AG04450 (cell line): ENCODE measurements around the gene VSTM4. TPM values are rescaled to one million over a fixed set of nuclear protein-coding genes. Genes with fewer than 3 reads are reported as not detected.

Experiments
- CTCF ChIA-PET: fragments of 300-600, 350-600 bp; formaldehyde crosslinking; extraction: SDS; loops from one replicate; lab custom pipeline; 2022; ENCODE audit warnings: antibody characterized with exemption, inconsistent platforms; lab: Charles Lee
- POLR2A ChIA-PET: fragments of 350-600 bp; formaldehyde crosslinking; extraction: SDS; loops from one replicate; lab custom pipeline; 2021; ENCODE audit warnings: antibody characterized with exemption, inconsistent platforms; lab: Yijun Ruan, JAX
- DNase-seq: peaks from one replicate; pipeline ENCODE4 v3.0.0-alpha.2; 2011; ENCODE audit warnings: low read depth, low spot score
- H3K27ac ChIP-seq: one replicate; pipeline ENCODE4 v1.5.1; 2012; ENCODE audit warnings: low read depth, low read length, control low read depth
- H3K27me3 ChIP-seq: one replicate; pipeline ENCODE4 v1.6.0; 2012; ENCODE audit warnings: low read length; ENCODE audit not compliant: control insufficient read depth, insufficient read depth
- H3K4me3 ChIP-seq: 2 replicates; pipeline ENCODE4 v1.5.1; 2011; ENCODE audit warnings: mild to moderate bottlenecking, low read depth, low read length, control low read depth
- H3K9me3 ChIP-seq: 2 replicates; pipeline ENCODE4 v1.5.1; 2012; ENCODE audit warnings: low read length; ENCODE audit not compliant: control insufficient read depth, insufficient read depth
- CTCF ChIP-seq: IDR thresholded peaks from 2 replicates; pipeline ENCODE4 v1.5.1; 2011; ENCODE audit warnings: low read depth, low read length, control low read depth, inconsistent platforms
- polyA plus RNA-seq: library from polyadenylated mRNA; depleted of rRNA; stranded (reverse); fragments of >200 nt; gene quantifications from 2 replicates; pipeline ENCODE4 v1.2.3, GENCODE V29; 2011

VSTM4 gene
- polyA plus RNA-seq, 1 experiment = 3.6 TPM

DNA sequence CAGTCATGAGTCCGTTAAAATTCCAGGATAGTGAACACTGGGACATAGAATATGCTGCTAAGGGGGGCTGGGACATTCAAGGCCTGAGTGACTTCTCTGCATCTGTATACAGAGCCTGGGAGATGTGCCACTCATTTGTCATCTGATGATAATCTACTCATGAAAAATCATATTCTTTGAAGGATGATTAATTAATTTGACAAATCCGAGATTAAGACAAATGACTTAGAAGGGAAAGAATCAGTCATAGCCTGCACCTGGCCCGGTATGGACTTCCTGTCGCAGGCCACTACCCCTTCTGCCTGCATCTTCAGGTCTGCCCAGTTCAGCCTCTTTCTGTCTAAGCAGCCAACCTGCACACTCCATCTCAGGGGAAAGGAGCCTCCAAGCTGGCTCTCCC is 37.3 kb upstream of the VSTM4 start:
- Histone ChIP-seq H3K4me3 (no peak overlapping the region), H3K9me3 (peaks cover 6% of the 10 kb centered on the region), H3K27ac (no peak overlapping the region), H3K27me3 (no peaks in the 10 kb centered on the region)
- POLR2A ChIA-PET = no interaction called here
- DNase-seq = no peak
- CTCF ChIA-PET = interaction anchor here (0.7 to 1.2 kb wide), 2 partner anchors 12 kb away, joined by 6 read pairs; no protein-coding TSS in a partner anchor
- TF ChIP-seq CTCF = no peak

GRCh38 chr10:49152037-49152436 is 36.7 kb upstream of the VSTM4 start:
- Histone ChIP-seq H3K27ac (no peak overlapping the region), H3K9me3 (peaks cover 9% of the 10 kb centered on the region), H3K4me3 (no peak overlapping the region), H3K27me3 (no peaks in the 10 kb centered on the region)
- POLR2A ChIA-PET = no interaction called here
- TF ChIP-seq CTCF = no peak
- no peak for DNase-seq
- CTCF ChIA-PET = interaction anchor here (0.7 to 1.2 kb wide), 2 partner anchors 12 kb away, joined by 6 read pairs; no protein-coding TSS in a partner anchor

GRCh38 chr10:49151481-49151880 is 36.2 kb upstream of the VSTM4 start:
- H3K9me3 ChIP-seq = peaks cover 9% of the 10 kb centered on the region
- CTCF ChIA-PET = interaction anchor here (0.7 to 1.2 kb wide), 2 partner anchors 13 to 672 kb away, joined by 3 to 6 read pairs; no protein-coding TSS in a partner anchor
- no peak overlapping the region for H3K4me3 ChIP-seq
- H3K27ac ChIP-seq = no peak overlapping the region
- POLR2A ChIA-PET = no interaction called here
- no peak for DNase-seq
- no peak for TF ChIP-seq CTCF
- H3K27me3 ChIP-seq = no peaks in the 10 kb centered on the region

DNA sequence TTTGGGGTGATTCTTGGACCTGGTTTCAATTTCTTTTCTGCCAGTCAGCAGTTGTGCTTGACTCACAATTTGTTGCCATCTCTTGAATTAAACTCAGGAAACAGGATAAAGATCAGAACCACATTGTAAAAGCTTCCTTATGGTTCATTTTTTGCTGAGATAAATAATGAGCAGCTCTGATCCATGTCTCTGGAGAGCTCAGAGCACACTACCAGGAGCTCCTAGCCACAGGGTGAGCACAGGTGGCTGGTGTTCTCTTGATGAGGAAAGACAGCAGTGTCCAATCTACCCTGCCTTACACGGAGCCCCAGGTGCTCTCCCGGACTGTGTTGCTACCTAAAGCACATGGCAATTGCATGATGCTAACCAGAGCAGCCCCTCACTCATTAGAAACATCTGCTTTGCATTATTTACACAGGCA is 35.7 kb upstream of the VSTM4 start:
- Histone ChIP-seq H3K27ac (no peak overlapping the region), H3K4me3 (no peak overlapping the region), H3K9me3 (peaks cover 9% of the 10 kb centered on the region), H3K27me3 (no peaks in the 10 kb centered on the region)
- no peak for DNase-seq
- ChIA-PET CTCF (interaction anchor here (0.7 kb wide), 1 partner anchor 671 kb away, joined by 3 read pairs; no protein-coding TSS in a partner anchor), POLR2A (no interaction called here)
- TF ChIP-seq CTCF = no peak

- Histone ChIP-seq H3K27me3 (no peaks in the 10 kb centered on the region), H3K27ac (no peak overlapping the region), H3K4me3 (no peak overlapping the region), H3K9me3 (peaks cover 9% of the 10 kb centered on the region)
- no peak for TF ChIP-seq CTCF
- POLR2A ChIA-PET = no interaction called here
- no peak for DNase-seq
- CTCF ChIA-PET = no interaction called here
Measured at GRCh38 chr10:49150426-49150825, 35.1 kb upstream of the VSTM4 start.
